ENCODE results near the gene ACTA1. TPM values are rescaled to one million over a fixed set of nuclear protein-coding genes. Genes with fewer than 3 reads are reported as not detected.

Gene ACTA1
- total RNA-seq (2014; rRNA removed) (0.80 TPM in 1 of 2 replicates, not detected in the other), Bru-seq, nascent RNA (not detected), BruChase-seq, experiment 1, labeled RNA remaining after a 6-hour chase (percentile 55 among the genes with signal in this experiment), BruChase-seq, experiment 2, labeled RNA remaining after a 2-hour chase (percentile 51 among the genes with signal in this experiment)
- long read RNA-seq, partial matches to known transcripts = 1 of 1 reads
- long read RNA-seq, other reads (novel, unspliced or antisense) = 0 of 1 reads

DNA sequence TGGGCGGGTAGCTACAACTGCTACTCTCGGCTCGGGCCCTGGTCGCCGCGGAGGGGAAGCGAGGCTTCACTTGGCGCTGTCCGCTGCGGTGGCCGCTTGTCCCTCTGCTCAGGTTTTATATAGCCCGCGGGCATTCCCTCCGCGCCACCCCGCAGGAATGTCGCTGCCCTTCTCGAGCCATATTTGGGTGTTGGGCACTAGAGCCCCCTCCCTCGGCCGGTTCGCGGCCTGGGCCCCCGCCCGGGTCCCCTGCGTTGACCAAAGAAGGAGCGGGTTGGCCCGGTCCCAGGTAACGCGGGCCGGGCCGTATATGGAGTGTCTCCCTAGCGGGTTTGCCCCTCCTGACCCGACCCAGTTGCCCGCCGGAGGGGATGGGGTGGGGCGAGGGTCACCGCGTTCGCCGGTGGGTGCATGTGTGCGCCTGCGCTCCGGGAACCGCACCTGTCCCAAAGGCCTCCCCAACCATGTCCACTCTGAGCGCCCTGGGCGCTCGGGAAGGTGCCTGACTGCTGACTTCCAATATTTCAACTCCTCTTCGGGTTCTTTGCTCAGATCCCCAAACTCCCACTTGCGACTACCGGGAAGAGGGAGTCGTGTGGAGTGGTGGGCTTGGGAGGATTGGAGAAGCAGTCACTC lies at the start of gene ACTA1:
Gene ACTA1, minus strand, starts transcription at position 90 of the 636 bp plus-strand sequence. CDS start 979 bp downstream, outside the sequence.
- Histone ChIP-seq H3K9ac (ENCODE audit: low read length) (no peak within 1 kb of the TSS), H3F3A (ENCODE audit: low read length, unreplicated experiment) (no peaks in the 10 kb centered on the region), H3K36me3 (ENCODE audit: low read depth, low read length) (no peaks in the 10 kb centered on the region), H3K27ac (ENCODE audit: low read length) (no peak within 1 kb of the TSS), H3K79me2 (ENCODE audit: low read length) (no peaks in the 10 kb centered on the region), H3K4me3 (ENCODE audit: low read length) (no peak within 1 kb of the TSS), H3K4me2 (ENCODE audit: low read length) (no peak within 1 kb of the TSS), H4K20me1 (ENCODE audit: low read length) (no peaks in the 10 kb centered on the region), H2AFZ (ENCODE audit: low read length) (no peak within 1 kb of the TSS), H3K27me3 (ENCODE audit: low read length) (peaks cover 21% of the 10 kb centered on the region), H3K9me2 (replicated peaks; ENCODE audit: low read length) (no peaks in the 10 kb centered on the region), H3K9me3 (ENCODE audit: low read length) (no peaks in the 10 kb centered on the region), H3K4me1 (ENCODE audit: insufficient read depth, low read length) (no peaks in the 10 kb centered on the region)
- no TSS peak for BruUV-seq (replicated peaks)
- ChIA-PET POLR2A (ENCODE audit: unreplicated experiment) (no interaction called here), CTCF (no interaction called here)
- DNase-seq (no peak), ATAC-seq (no peak)
- intact Hi-C loops (cut with micrococcal nuclease) = no loop called here
- 0 out of 2 replicates have a peak, but pooled peaks have one; percentile 22 for TF ChIP-seq EZH2phosphoT487 (IDR thresholded peaks at IDR 0.05; ENCODE audit: borderline replicate concordance, low read length)
- TF ChIP-seq, protein P1, sequence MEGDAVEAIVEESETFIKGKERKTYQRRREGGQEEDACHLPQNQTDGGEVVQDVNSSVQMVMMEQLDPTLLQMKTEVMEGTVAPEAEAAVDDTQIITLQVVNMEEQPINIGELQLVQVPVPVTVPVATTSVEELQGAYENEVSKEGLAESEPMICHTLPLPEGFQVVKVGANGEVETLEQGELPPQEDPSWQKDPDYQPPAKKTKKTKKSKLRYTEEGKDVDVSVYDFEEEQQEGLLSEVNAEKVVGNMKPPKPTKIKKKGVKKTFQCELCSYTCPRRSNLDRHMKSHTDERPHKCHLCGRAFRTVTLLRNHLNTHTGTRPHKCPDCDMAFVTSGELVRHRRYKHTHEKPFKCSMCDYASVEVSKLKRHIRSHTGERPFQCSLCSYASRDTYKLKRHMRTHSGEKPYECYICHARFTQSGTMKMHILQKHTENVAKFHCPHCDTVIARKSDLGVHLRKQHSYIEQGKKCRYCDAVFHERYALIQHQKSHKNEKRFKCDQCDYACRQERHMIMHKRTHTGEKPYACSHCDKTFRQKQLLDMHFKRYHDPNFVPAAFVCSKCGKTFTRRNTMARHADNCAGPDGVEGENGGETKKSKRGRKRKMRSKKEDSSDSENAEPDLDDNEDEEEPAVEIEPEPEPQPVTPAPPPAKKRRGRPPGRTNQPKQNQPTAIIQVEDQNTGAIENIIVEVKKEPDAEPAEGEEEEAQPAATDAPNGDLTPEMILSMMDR (conservative IDR thresholded peaks at IDR 0.05; ENCODE audit: low read depth, low read length) = no peak

DNA sequence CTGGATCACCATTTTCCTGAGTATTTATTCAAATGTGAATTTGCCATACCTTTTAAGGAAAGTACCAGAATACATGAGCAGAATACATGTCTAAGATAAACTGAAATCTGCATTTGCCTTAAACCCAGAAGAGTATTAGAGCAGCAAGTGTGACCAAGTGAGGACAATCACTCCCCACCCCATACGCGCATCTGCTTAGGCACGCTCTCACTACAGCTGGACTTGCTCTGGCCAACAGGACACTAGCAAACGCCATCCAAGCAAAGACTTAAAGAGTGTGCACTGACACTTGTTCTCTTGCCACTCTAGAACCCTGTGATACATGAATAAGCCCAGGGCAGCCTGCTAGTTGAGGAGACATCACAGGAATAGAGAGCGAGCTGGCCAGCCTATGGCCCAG lies 48.6 kb upstream of the ACTA1 start:
- ATAC-seq (0 out of 2 replicates have a peak, but pooled peaks have one; percentile 11), DNase-seq (no peak)
- Histone ChIP-seq H3K9me2 (replicated peaks; ENCODE audit: low read length) (no peaks in the 10 kb centered on the region), H3K79me2 (ENCODE audit: low read length) (no peaks in the 10 kb centered on the region), H3K9ac (ENCODE audit: low read length) (no peak overlapping the region), H3K36me3 (ENCODE audit: low read depth, low read length) (peaks cover 49% of the 10 kb centered on the region), H3K4me1 (ENCODE audit: insufficient read depth, low read length) (no peaks in the 10 kb centered on the region), H4K20me1 (ENCODE audit: low read length) (no peaks in the 10 kb centered on the region), H3K9me3 (ENCODE audit: low read length) (no peaks in the 10 kb centered on the region), H2AFZ (ENCODE audit: low read length) (no peak overlapping the region), H3K27ac (ENCODE audit: low read length) (no peak overlapping the region), H3F3A (ENCODE audit: low read length, unreplicated experiment) (no peaks in the 10 kb centered on the region), H3K4me3 (ENCODE audit: low read length) (no peak overlapping the region), H3K27me3 (ENCODE audit: low read length) (no peaks in the 10 kb centered on the region), H3K4me2 (ENCODE audit: low read length) (no peak overlapping the region)
- no peak for TF ChIP-seq EZH2 (IDR thresholded peaks at IDR 0.05; ENCODE audit: low read length, unreplicated experiment)
- TF ChIP-seq, protein P1 (conservative IDR thresholded peaks at IDR 0.05; ENCODE audit: low read depth, low read length) = no peak
- no peak for TF ChIP-seq EZH2phosphoT487 (IDR thresholded peaks at IDR 0.05; ENCODE audit: borderline replicate concordance, low read length)
- intact Hi-C loops (cut with micrococcal nuclease) = loop anchor here (1.0 kb wide), 1 partner anchor 224 kb away; no protein-coding TSS in a partner anchor
- CTCF ChIA-PET = interaction anchor here (1.0 kb wide), 4 partner anchors 26 to 818 kb away, joined by 4 read pairs; partner anchors contain the start of genes ABCB10 and NUP133
- no TSS peak for BruUV-seq (replicated peaks)
- POLR2A ChIA-PET (ENCODE audit: unreplicated experiment) = interaction anchor here (1.0 kb wide), 1 partner anchor 76 kb away, joined by 3 read pairs; the partner anchor contains the start of gene ABCB10

GRCh38 chr1:229480495-229480894 lies 46.6 kb upstream of the ACTA1 start:
- CTCF ChIA-PET = interaction anchor here (0.6 kb wide), 1 partner anchor 28 kb away, joined by 7 read pairs; no protein-coding TSS in a partner anchor
- DNase-seq (no peak), ATAC-seq (no peak)
- Histone ChIP-seq H3F3A (ENCODE audit: low read length, unreplicated experiment) (no peaks in the 10 kb centered on the region), H3K9me2 (replicated peaks; ENCODE audit: low read length) (no peaks in the 10 kb centered on the region), H3K4me1 (ENCODE audit: insufficient read depth, low read length) (no peaks in the 10 kb centered on the region), H3K9me3 (ENCODE audit: low read length) (no peaks in the 10 kb centered on the region), H3K27me3 (ENCODE audit: low read length) (no peaks in the 10 kb centered on the region), H3K9ac (ENCODE audit: low read length) (no peak overlapping the region), H4K20me1 (ENCODE audit: low read length) (no peaks in the 10 kb centered on the region), H3K4me2 (ENCODE audit: low read length) (no peak overlapping the region), H3K36me3 (ENCODE audit: low read depth, low read length) (peaks cover 41% of the 10 kb centered on the region; the same call in 1 of the 2 replicates), H3K4me3 (ENCODE audit: low read length) (no peak overlapping the region), H3K27ac (ENCODE audit: low read length) (no peak overlapping the region), H3K79me2 (ENCODE audit: low read length) (no peaks in the 10 kb centered on the region), H2AFZ (ENCODE audit: low read length) (no peak overlapping the region)
- intact Hi-C loops (cut with micrococcal nuclease) = no loop called here
- no TSS peak for BruUV-seq (replicated peaks)
- POLR2A ChIA-PET (ENCODE audit: unreplicated experiment) = no interaction called here
- TF ChIP-seq EZH2 (IDR thresholded peaks at IDR 0.05; ENCODE audit: low read length, unreplicated experiment) (no peak), EZH2phosphoT487 (IDR thresholded peaks at IDR 0.05; ENCODE audit: borderline replicate concordance, low read length) (no peak)
- TF ChIP-seq, protein P1 (conservative IDR thresholded peaks at IDR 0.05; ENCODE audit: low read depth, low read length) = no peak
